Activated T-cell treated with anti-CD3 and anti-CD28 coated beads, Interleukin-2, amount 50 U/mL, for 24 hours (primary cell): ENCODE data around the gene ANKRD44.

Experiments used
- DNase-seq: peaks from one replicate; pipeline ENCODE4 v3.0.0-alpha.2; 2020
- H3K27ac Mint-ChIP-seq: 2 replicates; pipeline ENCODE4 v1.8.0; 2020; ENCODE audit warnings: mild to moderate bottlenecking, mixed read lengths
- H3K27me3 Mint-ChIP-seq: 2 replicates; pipeline ENCODE4 v1.8.0; 2020; ENCODE audit warnings: mixed read lengths
- H3K36me3 Mint-ChIP-seq: 2 replicates; pipeline ENCODE4 v1.8.0; 2020; ENCODE audit warnings: low read depth, mixed read lengths
- H3K4me1 Mint-ChIP-seq: 2 replicates; pipeline ENCODE4 v1.8.0; 2020; ENCODE audit warnings: low read depth, mixed read lengths
- H3K4me3 Mint-ChIP-seq: 2 replicates; pipeline ENCODE4 v1.8.0; 2020; ENCODE audit warnings: mild to moderate bottlenecking, moderate library complexity, mixed read lengths
- H3K9me3 Mint-ChIP-seq: 2 replicates; pipeline ENCODE4 v1.8.0; 2020; ENCODE audit warnings: mixed read lengths

The ANKRD44 gene

GRCh38 chr2:197081294-197081693, 229.3 kb downstream of the ANKRD44 start:
- Mint-ChIP-seq H3K4me3 (no peak overlapping the region), H3K27ac (peak overlapping the region; percentile 49), H3K27me3 (no peaks in the 10 kb centered on the region), H3K4me1 (no peaks in the 10 kb centered on the region), H3K36me3 (peaks cover 91% of the 10 kb centered on the region), H3K9me3 (no peaks in the 10 kb centered on the region)
- DNase-seq: no peak

GRCh38 chr2:197080578-197081216, 229.9 kb downstream of the ANKRD44 start:
- no peak for DNase-seq
- Mint-ChIP-seq H3K27ac (peak overlapping the region; percentile 57), H3K4me3 (no peak overlapping the region), H3K9me3 (peaks cover 3% of the 10 kb centered on the region), H3K36me3 (peaks cover 93% of the 10 kb centered on the region), H3K27me3 (no peaks in the 10 kb centered on the region), H3K4me1 (peaks cover 4% of the 10 kb centered on the region)

- Mint-ChIP-seq H3K27ac (peak overlapping the region; percentile 57), H3K27me3 (no peaks in the 10 kb centered on the region), H3K36me3 (peaks cover 92% of the 10 kb centered on the region), H3K4me1 (peaks cover 6% of the 10 kb centered on the region), H3K4me3 (no peak overlapping the region), H3K9me3 (peaks cover 3% of the 10 kb centered on the region)
- no peak for DNase-seq
Observed at GRCh38 chr2:197079832-197080555, 230.6 kb downstream of the ANKRD44 start.

DNA sequence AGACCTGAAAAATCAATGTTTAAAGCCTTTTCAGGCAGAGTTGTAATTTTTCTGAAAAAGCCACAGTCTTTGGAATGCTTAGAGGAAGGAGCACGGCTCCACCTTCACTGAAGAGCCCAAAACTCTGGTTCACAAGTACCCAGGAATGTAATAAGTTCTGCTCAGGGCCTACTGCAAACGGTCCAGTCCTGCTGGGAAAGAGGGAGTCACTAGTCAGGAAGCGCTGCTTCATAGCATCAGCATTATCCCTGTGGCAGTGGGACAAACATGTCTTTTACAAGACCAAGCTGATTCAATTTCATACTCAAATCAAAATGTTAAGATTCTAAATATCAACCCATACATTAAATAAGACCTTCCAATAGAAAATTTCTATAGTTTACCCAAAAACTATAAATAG, 231.2 kb downstream of the ANKRD44 start:
- H3K36me3 Mint-ChIP-seq: peaks cover 95% of the 10 kb centered on the region
- H3K27me3 Mint-ChIP-seq: no peaks in the 10 kb centered on the region

DNA sequence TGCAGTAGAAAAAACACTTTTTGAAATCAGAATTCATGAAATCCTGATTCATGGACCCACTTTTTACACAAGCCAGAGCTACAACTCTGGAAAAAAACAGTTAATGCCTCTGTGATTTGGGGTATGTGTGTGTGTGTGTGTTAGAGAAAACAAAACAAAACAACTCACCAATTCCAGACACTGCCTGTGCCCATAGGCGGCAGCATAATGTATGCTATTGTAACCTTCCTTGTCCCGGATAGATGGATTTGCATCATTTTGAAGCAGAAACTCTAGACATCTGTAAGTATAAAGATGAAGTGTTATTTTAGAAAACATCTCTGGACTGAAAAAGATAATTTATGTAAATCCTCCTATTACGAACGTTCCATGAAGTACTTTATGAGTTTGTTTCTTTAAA, 232.0 kb downstream of the ANKRD44 start:
- Mint-ChIP-seq H3K36me3 (peaks cover 95% of the 10 kb centered on the region), H3K4me1 (peaks cover 20% of the 10 kb centered on the region), H3K9me3 (peaks cover 3% of the 10 kb centered on the region), H3K27me3 (no peaks in the 10 kb centered on the region), H3K4me3 (no peak overlapping the region), H3K27ac (no peak overlapping the region)
- DNase-seq: no peak

More for the DNA sequence above, 231.2 kb downstream of the ANKRD44 start:
- Mint-ChIP-seq H3K9me3 (peaks cover 3% of the 10 kb centered on the region), H3K4me3 (no peak overlapping the region), H3K4me1 (peaks cover 11% of the 10 kb centered on the region), H3K27ac (no peak overlapping the region)
- DNase-seq: no peak

GRCh38 chr2:197077336-197077735, 233.2 kb downstream of the ANKRD44 start:
- Mint-ChIP-seq H3K27ac (no peak overlapping the region), H3K4me1 (peaks cover 30% of the 10 kb centered on the region)
- DNase-seq: no peak

GRCh38 chr2:197076652-197077051, 233.9 kb downstream of the ANKRD44 start:
- Mint-ChIP-seq H3K9me3 (peaks cover 3% of the 10 kb centered on the region), H3K36me3 (peaks cover 92% of the 10 kb centered on the region), H3K4me1 (peaks cover 36% of the 10 kb centered on the region), H3K27ac (no peak overlapping the region), H3K4me3 (no peak overlapping the region), H3K27me3 (no peaks in the 10 kb centered on the region)
- no peak for DNase-seq

More at GRCh38 chr2:197077336-197077735, 233.2 kb downstream of the ANKRD44 start:
- Mint-ChIP-seq H3K27me3 (no peaks in the 10 kb centered on the region), H3K4me3 (no peak overlapping the region), H3K9me3 (peaks cover 3% of the 10 kb centered on the region), H3K36me3 (peaks cover 93% of the 10 kb centered on the region)

- Mint-ChIP-seq H3K27me3 (no peaks in the 10 kb centered on the region), H3K9me3 (peaks cover 3% of the 10 kb centered on the region), H3K4me1 (peaks cover 44% of the 10 kb centered on the region), H3K27ac (peak overlapping the region; percentile 64), H3K36me3 (peaks cover 92% of the 10 kb centered on the region), H3K4me3 (no peak overlapping the region)
- DNase-seq: no peak
Observed at GRCh38 chr2:197075754-197076337, 234.7 kb downstream of the ANKRD44 start.

GRCh38 chr2:197075281-197075680, 235.3 kb downstream of the ANKRD44 start:
- H3K36me3 Mint-ChIP-seq: peaks cover 92% of the 10 kb centered on the region
- peaks cover 3% of the 10 kb centered on the region for H3K9me3 Mint-ChIP-seq
- no peak for DNase-seq
- H3K4me3 Mint-ChIP-seq: no peak overlapping the region
- H3K4me1 Mint-ChIP-seq: peaks cover 50% of the 10 kb centered on the region
- no peak overlapping the region for H3K27ac Mint-ChIP-seq
- H3K27me3 Mint-ChIP-seq: no peaks in the 10 kb centered on the region

GRCh38 chr2:197073701-197074433, 236.7 kb downstream of the ANKRD44 start:
- Mint-ChIP-seq H3K4me3 (no peak overlapping the region), H3K36me3 (peaks cover 93% of the 10 kb centered on the region), H3K9me3 (peaks cover 5% of the 10 kb centered on the region), H3K27me3 (no peaks in the 10 kb centered on the region), H3K4me1 (peaks cover 58% of the 10 kb centered on the region), H3K27ac (peak overlapping the region; percentile 81)
- no peak for DNase-seq

DNA sequence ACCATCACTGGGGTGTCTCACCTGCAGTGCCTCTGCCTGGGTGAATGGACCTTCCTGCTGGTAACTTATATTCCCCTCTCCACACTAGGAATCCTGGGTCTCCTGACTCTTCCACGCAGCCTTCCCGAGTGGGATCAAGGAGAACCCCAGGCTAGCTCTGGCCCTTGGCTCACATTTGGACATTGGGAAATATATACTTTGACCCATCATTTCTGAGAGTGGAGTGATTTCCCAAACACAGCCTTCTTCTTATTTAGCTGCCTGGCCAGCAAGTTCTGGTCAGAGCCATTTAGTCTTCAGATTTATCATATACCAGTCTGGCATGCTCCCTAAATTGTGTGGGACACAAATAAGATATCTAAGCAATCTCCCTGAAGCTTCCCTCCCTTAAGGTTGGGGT, 237.3 kb downstream of the ANKRD44 start:
- H3K36me3 Mint-ChIP-seq: peaks cover 93% of the 10 kb centered on the region
- H3K27ac Mint-ChIP-seq: peak overlapping the region; percentile 81
- peaks cover 5% of the 10 kb centered on the region for H3K9me3 Mint-ChIP-seq
- H3K4me3 Mint-ChIP-seq: no peak overlapping the region
- H3K27me3 Mint-ChIP-seq: no peaks in the 10 kb centered on the region
- no peak for DNase-seq
- peaks cover 62% of the 10 kb centered on the region for H3K4me1 Mint-ChIP-seq

- Mint-ChIP-seq H3K4me3 (no peak overlapping the region), H3K4me1 (peaks cover 62% of the 10 kb centered on the region), H3K27ac (peak overlapping the region; percentile 81), H3K36me3 (peaks cover 86% of the 10 kb centered on the region), H3K27me3 (no peaks in the 10 kb centered on the region), H3K9me3 (peaks cover 5% of the 10 kb centered on the region)
- DNase-seq: no peak
Observed at GRCh38 chr2:197072533-197072932, 238.0 kb downstream of the ANKRD44 start.

DNA sequence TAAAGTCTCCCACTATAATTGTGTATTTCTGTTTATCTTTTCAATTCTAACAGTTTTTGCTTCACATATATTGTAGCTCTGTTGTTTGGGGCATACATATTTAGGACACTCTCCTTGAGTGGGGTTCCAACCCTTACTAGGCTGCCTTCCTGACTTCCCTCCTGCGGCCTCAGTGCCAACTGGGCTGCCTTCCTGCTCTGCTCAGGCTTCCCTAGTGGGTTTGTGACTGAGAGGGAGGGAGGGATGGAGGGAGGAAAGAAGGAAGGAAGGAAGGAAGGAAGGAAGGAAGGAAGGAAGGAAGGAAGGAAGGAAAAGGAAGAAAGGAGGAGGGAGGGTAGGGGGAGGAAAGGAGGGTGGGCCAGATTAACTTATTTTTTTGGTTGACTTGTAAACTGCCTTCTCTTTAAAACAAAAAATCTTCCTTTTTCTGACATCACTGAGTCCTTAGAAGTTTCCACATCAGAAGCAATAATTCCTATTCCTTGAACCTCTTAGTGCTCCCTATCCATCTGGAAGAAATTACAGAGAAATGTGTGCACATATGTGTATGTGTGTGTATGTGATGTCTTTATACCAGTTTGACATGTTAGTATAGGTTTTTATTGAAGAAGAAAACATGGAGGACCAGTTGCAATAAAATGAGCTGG, 238.7 kb downstream of the ANKRD44 start:
- Mint-ChIP-seq H3K27me3 (no peaks in the 10 kb centered on the region), H3K4me1 (peaks cover 62% of the 10 kb centered on the region), H3K9me3 (peaks cover 5% of the 10 kb centered on the region), H3K27ac (peak overlapping the region; percentile 47), H3K4me3 (no peak overlapping the region), H3K36me3 (peaks cover 84% of the 10 kb centered on the region)
- DNase-seq: no peak

- peaks cover 84% of the 10 kb centered on the region for H3K36me3 Mint-ChIP-seq
- DNase-seq: no peak
- H3K27ac Mint-ChIP-seq: peak overlapping the region; percentile 47
- peaks cover 5% of the 10 kb centered on the region for H3K9me3 Mint-ChIP-seq
- no peak overlapping the region for H3K4me3 Mint-ChIP-seq
- H3K4me1 Mint-ChIP-seq: peaks cover 68% of the 10 kb centered on the region
- no peaks in the 10 kb centered on the region for H3K27me3 Mint-ChIP-seq
Observed at GRCh38 chr2:197071213-197071612, 239.4 kb downstream of the ANKRD44 start.
